HG03175 (cell line): ENCODE results near the gene SPHKAP.
"Not testable (repeated sequence)": the region's sequence is repeated elsewhere in the genome, so short reads cannot be mapped to it uniquely, and the experiment has no call there.

Experiments
- ATAC-seq: cut with Tn5 transposase; IDR thresholded peaks from one replicate; pipeline ENCODE4 v1.9.1; 2021; ENCODE audit warnings: mild to moderate bottlenecking, moderate library complexity; ENCODE audit not compliant: unreplicated experiment

Gene SPHKAP

GRCh38 chr2:228104215-228104614, 77.3 kb downstream of the SPHKAP start:
- no peak for ATAC-seq

- no peak for ATAC-seq
Measured at GRCh38 chr2:228103379-228103778, 78.1 kb downstream of the SPHKAP start.

- no peak for ATAC-seq
Measured at GRCh38 chr2:228102949-228103348, 78.5 kb downstream of the SPHKAP start.

- no peak for ATAC-seq
Measured at GRCh38 chr2:228094377-228094921, 87.0 kb downstream of the SPHKAP start.

- no peak for ATAC-seq
Measured at GRCh38 chr2:228092056-228092455, 89.4 kb downstream of the SPHKAP start.

GRCh38 chr2:228086561-228086960, 94.9 kb downstream of the SPHKAP start:
- no peak for ATAC-seq

- no peak for ATAC-seq
Measured at GRCh38 chr2:228084717-228085116, 96.8 kb downstream of the SPHKAP start.

GRCh38 chr2:228083131-228083530, 98.4 kb downstream of the SPHKAP start:
- no peak for ATAC-seq

GRCh38 chr2:228082571-228082970, 98.9 kb downstream of the SPHKAP start:
- no peak for ATAC-seq

GRCh38 chr2:228079194-228079593, 102.3 kb downstream of the SPHKAP start:
- no peak for ATAC-seq

- ATAC-seq = not testable (repeated sequence)
Measured at GRCh38 chr2:228076695-228077094, 104.8 kb downstream of the SPHKAP start.

GRCh38 chr2:228072669-228073068, 108.8 kb downstream of the SPHKAP start:
- ATAC-seq = no peak

GRCh38 chr2:228067309-228067708, 114.2 kb downstream of the SPHKAP start:
- ATAC-seq = no peak

- no peak for ATAC-seq
Measured at GRCh38 chr2:228066126-228066798, 115.2 kb downstream of the SPHKAP start.

- ATAC-seq = no peak
Measured at GRCh38 chr2:228065686-228066085, 115.8 kb downstream of the SPHKAP start.

- ATAC-seq = no peak
Measured at GRCh38 chr2:228064796-228065315, 116.6 kb downstream of the SPHKAP start.

GRCh38 chr2:228064024-228064423, 117.5 kb downstream of the SPHKAP start:
- ATAC-seq = no peak

GRCh38 chr2:228063558-228063957, 117.9 kb downstream of the SPHKAP start:
- ATAC-seq = no peak

GRCh38 chr2:228059735-228060134, 121.8 kb downstream of the SPHKAP start:
- no peak for ATAC-seq

GRCh38 chr2:228056293-228057097, 125.0 kb downstream of the SPHKAP start:
- ATAC-seq = no peak

- peak; percentile 53 for ATAC-seq
Measured at GRCh38 chr2:228048838-228049490, 132.5 kb downstream of the SPHKAP start.
